HG03103 (cell line): ENCODE data around the gene GRIP1.

Source experiments
- ATAC-seq: cut with Tn5 transposase; IDR thresholded peaks from one replicate; pipeline ENCODE4 v1.9.1; 2021; ENCODE audit warnings: low read depth; ENCODE audit not compliant: unreplicated experiment

Gene GRIP1

DNA sequence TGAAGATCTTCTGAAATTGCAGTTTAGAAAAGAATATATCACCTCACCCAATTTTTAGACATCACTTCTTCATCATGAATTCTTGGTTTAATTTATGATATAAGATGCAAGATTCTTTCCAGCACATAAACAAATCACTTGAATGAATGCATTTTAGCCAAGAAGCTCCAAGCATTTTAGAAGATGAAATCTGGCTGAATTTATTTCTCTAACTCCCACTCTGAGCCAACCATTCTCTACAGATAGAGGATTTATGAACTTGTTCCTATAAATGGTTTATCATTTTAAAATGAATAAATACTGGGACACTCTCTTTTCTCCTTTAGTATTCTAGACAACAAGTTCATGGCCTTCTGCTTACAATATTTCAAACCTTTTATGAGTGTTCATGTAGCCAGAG lies 71.7 kb downstream of the GRIP1 start:
- no peak for ATAC-seq

DNA sequence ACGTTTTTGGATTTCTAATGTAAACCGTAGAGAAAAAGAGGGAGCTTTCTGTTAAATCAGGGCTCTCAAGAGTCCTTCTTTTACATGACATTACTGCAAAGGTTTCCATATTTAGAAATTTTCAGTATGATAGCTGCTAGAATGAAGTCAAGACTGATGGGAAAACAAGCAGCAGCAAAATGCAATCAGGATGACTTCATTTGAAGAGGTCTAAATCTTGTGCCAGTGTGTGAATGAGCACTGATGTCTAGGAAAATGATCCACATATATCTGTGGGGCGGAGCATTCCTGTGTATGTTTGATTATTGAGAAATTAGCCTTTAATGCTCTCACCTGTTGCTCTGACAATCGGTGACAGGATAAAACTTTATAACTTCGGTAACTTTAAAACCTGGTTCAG lies 73.6 kb downstream of the GRIP1 start:
- no peak for ATAC-seq

DNA sequence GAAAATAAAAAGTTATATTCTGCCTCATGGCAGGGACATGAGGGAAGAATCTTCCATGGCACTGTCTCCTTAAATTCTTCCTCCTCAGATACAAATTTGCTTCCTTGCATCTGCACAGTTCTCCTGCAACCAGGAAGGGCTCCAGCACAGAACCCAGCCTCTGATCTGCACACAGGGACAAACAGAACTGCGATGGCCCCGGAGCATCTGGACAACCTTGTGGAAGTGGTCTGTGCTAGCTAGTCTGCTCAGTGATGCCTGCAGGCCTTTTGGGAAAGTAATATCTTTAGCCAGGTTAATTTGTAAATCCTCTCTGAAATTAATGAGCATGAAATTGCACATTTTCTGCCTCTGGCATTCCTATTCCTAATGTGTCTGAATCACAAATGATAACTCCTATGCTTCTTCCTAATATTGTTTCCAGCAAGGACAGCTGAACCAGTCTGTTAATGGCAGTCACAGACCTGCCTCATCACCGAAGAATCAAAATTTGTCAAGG lies 74.8 kb downstream of the GRIP1 start:
- ATAC-seq, result no peak

DNA sequence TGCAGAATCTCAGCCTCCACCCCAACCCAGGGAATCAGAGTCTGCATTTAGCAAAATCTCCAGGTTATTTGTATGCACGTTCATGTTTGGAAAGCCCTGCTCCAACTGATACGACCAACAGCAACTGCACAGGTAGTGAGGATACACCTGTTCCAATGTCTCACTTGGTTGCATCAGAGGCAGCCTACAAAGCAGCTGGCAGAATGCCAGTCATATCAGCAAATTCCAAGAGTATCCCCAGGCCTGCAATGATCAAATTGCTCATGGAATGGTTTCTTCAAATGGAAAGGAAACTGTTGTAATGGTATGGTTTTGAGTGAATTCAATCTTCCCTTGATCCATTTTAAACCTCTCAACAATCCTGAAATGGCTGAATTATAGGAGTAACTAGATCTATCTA lies 75.4 kb downstream of the GRIP1 start:
- no peak for ATAC-seq

DNA sequence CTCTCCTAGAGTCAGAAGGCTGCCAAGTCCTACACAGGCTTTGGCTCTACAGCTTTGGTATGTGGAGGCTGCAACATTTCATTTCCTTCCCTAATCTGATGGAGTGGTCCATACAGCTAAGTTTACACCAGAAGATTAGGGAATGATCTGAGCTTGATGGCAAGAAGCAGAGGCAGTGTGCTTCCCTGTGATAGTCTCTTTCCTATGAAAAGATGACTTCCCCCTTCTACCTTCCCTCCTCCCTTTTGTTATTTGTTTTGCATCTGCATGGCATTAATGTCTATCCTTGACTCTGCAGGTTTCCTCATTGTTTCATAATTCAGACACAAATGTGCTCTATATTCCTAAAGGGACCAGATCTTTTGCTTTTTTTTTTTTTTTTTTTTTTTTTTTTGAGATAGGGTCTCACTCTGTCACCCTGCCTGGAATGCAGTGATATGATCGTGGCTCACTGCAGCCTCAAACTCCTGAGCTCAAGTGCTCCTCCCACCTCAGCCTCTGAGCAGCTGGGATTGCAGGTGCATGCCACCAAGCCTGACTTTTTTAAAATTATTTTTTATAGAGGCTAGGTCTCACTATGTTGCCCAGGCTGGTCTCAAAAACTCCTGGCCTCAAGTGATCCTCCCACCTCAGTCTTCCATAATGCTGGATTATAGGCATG lies 76.3 kb downstream of the GRIP1 start:
- ATAC-seq, result no peak

DNA sequence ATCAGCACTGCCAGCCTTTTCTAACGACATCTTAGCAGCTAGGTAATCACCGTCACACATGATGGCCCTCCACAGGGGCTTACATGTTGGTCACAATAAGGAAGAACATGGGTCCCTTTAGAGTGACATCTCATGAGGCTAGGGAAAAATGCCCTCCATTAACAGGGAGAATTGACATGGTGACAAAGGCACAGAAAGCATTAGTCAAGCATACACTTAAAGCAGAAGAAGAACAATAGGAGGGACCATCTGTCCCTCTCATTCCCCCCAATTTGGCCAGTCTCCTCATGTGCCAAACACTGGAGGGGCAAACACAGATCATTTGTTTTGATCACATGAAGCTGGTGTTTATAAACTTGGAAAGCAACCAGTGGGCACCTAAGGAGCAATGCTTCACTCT lies 78.0 kb downstream of the GRIP1 start:
- ATAC-seq, result no peak

DNA sequence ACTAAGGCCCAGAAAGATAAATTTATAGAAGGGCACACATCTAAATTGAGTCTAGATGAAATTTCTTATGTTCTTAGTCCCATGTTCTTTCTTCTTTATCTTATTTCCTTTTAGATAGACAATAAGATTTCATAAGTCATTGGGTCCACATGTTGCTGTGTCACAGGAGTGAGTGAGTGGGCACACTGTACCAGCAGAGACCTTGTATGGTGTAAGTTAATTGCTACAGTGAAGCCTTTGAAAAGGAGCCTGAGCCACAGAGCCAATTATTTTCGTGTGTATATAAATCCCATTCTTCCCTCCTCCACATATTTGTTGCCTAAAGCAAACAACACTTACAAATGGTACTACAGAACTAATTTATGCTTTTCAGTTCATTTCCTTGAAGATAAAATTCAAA lies 79.1 kb downstream of the GRIP1 start:
- no peak for ATAC-seq

DNA sequence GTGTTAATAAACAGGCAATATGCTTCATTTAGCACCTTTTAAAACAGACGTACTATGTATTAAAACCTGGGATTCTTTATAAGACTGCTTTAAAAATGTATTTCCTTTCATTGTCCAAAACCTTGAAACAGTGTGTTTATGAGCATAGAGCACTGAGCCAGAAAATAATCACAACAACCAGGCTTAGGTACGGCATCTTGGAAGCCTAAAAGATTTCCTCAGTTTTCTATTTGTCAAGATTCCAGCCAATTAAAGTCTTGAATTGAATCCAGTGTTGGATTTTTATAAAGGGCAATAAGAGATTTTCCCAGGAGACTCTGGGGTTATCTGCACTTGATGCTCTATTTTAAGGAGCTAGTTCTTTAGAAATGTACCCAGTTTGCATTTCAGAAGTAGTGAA lies 80.3 kb downstream of the GRIP1 start:
- no peak for ATAC-seq

DNA sequence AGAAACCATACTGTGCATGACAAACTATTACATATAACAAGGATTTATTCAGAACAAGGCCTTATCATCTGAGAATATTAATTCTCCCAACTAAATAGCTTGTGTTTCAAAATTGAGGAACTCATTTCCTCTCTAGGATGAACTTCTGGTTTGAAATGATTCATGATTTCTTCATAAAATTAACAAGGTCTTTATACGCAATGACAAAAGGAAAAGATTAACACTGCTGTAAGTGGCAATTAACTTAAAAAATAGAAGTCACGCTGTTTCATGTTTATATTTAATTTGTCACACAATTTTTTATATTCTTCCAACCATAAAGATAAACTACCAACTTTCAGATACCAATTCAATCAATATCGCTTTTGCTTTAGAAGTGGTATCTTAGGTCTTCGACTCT lies 80.8 kb downstream of the GRIP1 start:
- no peak for ATAC-seq

DNA sequence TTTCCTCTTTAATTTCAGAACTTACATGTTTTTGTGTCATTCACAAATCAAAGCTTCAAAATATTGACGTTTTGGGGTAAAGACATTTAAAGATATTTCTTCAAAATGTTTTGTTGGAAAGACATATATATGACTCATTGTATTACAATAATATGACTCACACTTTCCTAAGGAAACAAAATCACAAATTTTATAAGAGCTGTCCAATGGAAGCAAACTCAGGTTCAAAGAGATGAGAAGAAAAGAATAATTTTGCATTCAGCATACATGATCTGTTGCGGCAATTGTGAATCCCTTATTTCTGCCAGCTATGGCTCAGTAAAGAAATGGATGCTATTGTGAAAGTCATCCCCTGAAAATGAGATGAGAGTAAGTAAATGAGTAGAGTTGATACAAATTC lies 82.7 kb downstream of the GRIP1 start:
- ATAC-seq, result no peak

DNA sequence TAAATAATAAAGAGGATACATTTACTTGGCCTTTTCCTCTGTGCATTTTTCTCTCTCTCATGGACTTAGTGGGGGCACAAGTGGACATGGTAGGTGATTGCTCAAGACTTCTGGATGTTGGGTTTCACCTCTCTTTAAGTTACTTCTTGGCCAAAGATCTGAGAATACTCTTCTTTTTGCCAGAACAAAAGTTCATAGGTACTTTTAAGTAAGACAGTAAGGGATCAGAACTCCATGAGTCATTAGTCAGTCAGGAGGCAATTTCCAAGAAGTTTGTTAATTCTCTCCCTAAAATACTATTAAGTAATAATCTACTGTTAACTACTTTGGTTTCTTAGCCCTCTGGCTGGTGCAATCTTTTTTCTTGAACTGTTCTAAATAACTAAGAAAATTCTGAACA lies 84.2 kb downstream of the GRIP1 start:
- no peak for ATAC-seq

DNA sequence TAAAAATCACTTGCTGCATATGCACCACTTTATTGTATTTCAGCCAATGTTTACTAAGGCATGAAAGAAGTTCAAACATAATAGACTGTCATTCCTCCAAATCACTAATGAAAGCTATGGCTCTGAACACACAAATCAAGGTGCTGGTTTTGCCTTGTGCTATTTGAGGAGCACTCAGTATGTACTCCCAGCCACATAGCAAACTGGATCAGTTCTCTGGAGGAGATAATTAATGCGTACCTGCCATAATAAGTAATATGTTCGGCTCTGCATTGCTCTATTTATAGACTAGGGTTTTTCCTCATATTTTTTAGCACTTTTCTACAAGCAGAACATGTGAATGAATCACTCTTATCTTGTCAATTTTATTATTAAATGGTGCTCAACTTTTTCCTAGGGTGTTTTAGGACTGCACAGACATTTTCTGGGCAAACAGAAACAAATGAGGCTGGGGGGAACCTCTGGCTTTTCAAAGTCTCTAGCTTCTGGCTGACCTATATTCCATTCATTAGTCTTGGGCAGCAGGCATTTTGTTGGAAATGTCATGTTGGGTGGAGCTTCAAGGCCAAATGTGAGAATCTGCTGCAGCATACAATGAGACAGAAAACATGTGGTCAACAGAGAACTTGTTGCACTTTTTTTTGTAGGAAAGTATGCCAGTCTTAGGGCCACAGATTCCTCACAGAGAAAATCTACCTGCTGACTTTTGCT lies 88.4 kb downstream of the GRIP1 start:
- no peak for ATAC-seq

DNA sequence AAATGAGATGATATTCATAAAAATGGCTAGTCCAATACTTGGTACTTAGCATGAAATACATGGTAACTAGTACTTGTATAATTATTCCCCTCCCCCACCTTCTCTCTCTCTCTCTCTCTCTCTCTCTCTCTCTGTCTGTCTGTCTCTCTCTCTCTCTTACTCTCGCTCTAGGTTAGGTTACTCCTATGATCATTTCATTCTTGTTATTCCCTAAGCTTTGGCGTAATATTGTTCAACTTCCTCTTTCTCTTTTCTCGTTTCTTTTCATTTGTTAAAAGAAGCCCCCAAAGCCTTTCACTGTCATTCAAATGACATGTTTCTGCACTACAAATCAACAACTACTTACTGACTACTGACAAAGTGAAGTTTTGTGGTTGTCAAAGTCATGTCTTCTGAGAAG lies 89.8 kb downstream of the GRIP1 start:
- ATAC-seq, result no peak

DNA sequence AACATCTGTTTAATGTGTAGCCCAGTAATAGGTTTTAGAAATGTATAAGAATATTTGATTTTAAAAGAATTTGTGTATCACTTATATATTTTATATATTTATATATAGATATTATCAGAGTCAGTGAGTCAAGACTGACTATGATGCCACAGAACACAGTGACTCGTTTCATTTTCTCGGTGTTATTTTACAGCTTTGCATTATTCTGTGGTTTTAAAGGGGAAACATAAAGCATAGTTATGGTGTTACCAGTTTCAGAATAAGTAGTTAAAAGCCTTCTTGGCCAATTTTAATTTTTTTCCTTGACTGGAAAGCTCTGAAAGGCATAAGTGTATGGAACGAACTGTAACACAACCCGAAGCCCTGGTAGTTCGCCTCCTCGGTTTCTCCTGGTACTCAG lies 91.0 kb downstream of the GRIP1 start:
- no peak for ATAC-seq

DNA sequence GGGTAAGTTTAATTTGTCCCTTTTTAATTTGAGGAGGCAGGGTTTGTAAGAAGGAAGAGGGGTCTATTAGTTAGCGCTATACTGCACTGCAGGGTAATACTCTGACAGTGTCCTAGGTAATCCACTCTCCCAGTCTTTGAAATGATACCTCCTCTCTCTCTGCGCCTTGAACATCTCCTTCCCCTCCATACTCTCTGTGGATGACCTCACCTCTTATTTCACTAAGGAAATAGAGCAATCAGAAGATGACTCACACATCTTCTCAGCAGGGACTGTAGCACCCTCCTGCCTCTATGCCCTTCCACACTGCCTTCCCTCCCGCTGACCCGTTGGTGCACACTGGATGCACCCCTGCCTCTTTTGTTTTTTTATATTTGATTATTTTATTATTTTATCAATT lies 94.2 kb downstream of the GRIP1 start:
- no peak for ATAC-seq

DNA sequence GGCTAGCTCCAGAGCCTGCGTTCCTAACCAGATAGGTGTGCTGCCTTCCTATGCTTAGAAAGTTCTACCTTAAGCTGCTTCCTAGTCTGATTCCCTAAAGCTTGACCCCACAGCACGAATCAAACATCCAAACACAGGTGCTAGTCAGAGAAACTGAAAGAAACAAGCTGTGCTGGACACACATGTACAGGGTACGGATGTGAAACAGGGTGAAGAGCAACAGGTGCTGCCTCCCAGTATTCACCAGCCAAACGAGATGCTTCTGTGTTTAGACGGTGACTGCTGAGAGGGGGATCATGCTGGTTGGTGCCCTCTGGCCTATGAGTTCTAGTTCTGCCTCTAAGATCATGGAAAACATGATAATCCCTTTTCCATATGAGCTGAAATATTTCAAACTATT lies 105.3 kb downstream of the GRIP1 start:
- ATAC-seq, result no peak

DNA sequence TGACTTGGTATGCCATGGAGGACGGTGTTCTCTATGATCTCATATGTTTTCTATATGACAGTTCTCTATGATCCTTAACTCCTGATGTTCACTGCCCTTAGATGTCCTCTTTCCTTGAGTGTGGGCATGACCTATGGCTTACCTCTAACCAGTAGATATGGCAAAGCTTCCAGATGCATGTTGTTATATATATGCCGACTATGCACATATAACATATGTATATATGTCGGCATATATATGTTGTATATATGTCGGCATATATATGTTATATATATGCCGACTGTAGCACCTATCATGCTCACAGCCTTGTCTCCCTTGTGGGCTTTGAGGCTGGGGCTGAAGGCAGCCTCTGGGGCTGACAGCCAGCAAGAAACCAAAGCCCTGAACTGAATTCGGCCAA lies 106.0 kb downstream of the GRIP1 start:
- no peak for ATAC-seq

DNA sequence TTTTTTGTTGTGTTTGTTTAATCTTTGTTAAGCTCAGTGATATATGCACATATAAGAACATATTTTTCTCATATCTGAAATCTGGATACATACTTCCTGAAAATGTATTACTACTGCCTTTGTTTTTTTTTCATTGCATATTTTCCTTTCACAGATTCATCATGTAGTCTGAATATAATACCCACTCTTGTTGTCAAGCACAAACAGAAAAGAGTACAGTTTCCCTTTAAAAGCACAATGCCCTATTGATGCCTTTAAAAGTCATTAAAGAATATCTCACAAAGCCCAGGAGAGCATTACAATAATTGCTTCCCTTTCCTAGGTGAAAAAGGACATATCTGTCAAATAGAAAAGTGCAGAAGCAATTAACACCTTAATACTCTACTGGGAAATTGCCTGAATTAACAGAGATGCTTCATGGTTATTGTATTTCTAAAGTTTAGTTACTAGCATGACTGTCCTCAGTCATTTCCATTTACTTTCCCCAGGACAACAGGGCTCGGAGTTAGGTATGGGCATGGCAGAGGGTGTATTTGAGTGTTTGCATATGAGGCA lies 107.4 kb downstream of the GRIP1 start:
- no peak for ATAC-seq

DNA sequence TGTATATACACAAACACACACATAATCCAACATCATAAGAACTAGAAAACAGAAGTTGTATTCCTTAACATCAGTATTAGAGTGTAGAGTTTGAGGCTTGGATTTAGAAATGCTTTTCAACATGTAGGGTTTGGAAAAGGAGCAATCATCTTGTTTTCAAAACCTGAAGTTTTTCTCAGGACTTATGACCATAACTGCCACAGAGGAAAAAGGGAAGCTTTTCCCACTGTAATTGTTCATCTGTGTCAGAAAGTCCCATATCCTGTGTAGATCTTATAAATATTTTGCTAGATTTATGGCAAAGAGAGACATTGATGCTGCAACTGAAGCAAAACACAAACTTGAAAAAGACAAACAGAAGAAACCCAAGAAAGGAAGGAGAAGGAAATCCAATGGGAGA lies 115.7 kb downstream of the GRIP1 start:
- ATAC-seq, result no peak

DNA sequence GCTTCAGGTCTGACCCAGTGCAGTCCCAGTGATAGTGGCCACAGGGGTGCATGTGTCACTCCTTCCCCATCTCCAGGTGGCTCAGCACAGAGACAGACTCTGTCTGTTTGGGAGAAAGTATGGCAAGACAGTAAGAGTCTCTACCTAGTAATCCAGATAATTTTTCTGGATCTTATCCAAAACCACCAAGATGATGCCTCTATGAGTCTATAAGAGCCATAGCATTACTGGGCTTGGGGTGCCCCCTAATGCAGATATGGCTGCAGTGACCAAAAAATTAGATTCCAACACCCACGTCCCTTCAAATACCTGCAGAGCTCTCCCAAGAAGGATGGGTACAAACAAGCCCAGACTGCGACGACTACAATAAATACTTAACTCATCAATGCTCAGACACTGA lies 123.8 kb downstream of the GRIP1 start:
- ATAC-seq, result no peak

DNA sequence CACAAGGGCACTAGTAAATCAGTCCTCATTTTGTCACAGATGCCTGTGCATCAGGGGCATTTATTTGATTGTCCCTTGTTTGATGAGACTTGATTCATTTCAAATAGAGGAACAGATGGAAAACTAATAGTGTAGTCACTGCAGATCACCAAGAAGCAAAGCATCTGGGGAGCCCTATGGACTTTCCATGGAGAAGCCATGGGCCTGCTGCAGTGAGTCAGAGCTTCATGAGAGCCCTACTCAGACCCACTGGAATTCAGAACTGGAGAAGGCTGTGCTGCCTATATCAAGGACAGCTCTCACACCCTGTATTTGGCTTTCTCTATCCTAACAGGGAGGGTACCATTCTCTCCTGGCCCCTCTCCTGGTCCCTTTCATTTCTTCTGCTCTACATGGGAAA lies 126.2 kb downstream of the GRIP1 start:
- ATAC-seq, result no peak

DNA sequence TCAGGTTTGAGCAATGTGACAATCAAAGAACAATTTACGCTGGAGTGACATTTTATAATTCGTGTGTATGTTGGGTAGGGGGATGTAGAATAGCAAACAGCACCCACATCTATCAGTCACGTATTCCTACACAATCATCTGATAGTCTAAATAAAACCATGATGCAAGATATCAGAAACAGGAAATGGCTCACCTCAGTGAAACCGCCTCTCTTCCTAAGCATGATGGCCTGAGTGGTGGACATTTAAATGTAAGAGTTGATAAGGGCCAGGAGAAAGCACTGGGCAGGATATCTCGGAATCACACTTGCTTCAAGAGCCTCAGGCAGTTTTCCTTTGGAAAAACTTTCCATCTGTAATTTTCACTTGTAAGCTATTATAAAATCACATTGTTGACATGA lies 128.2 kb downstream of the GRIP1 start:
- no peak for ATAC-seq
